Posterior cingulate gyrus (tissue), 11 donors: ENCODE data around the gene FHAD1.
A peak's percentile ranks its signal among the peaks of the same experiment; 100 is the strongest.

Source experiments
- DNase-seq, 10 donors: peaks; one replicate each; pipeline versions ENCODE4 v3.0.0 to v3.0.0-alpha.2; 2020 to 2021; ENCODE audit warnings: mixed read lengths in 3 of 10
- intact Hi-C: fragments of 100-400 bp; cut with DNase I; formaldehyde crosslinking; loops from one replicate; pipeline ENCODE4 v1.15.1; 2023

FHAD1 gene

GRCh38 chr1:15244813-15245212, 2.2 kb upstream of the FHAD1 start:
- DNase-seq = no peak
- intact Hi-C loops = no loop called here

DNA sequence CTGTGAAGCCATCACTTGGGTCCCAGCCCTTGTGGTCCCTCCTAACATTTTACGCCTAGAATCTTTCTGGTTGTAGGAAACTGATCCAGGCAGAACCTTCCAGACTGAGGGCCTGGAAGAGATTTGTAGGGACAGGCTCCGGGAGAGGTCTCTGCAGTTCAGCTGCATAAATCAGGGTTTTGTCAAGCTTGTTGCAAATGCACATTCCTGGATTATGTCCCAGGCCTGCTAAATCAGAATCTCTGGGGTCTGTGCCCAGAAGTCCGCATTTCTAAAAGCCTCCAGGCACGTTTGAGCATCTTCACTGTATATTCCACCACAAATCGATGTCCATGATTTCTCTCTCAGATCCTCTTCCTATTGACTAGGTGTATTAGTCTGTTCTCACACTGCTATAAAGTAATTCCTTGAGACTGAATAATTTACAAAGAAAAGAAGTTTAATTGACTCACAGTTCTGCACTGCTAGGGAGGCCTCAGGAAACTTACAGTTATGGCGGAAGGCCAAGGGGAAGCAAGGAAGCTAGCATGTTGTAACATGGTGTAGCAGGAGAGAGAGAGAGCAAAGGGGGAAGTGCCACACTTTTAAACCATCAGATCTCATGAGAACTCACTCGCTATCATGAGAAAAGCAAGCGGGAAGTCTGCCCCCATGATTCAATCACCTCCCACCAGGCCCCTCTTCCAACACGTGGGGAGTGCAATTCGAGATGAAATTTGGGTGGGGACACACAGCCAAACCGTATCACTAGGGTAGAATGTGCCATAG, 1.2 kb upstream of the FHAD1 start:
- intact Hi-C loops = no loop called here
- DNase-seq = no peak

GRCh38 chr1:15248216-15248615, 1.2 kb downstream of the FHAD1 start:
- DNase-seq = no peak
- intact Hi-C loops = no loop called here

DNA sequence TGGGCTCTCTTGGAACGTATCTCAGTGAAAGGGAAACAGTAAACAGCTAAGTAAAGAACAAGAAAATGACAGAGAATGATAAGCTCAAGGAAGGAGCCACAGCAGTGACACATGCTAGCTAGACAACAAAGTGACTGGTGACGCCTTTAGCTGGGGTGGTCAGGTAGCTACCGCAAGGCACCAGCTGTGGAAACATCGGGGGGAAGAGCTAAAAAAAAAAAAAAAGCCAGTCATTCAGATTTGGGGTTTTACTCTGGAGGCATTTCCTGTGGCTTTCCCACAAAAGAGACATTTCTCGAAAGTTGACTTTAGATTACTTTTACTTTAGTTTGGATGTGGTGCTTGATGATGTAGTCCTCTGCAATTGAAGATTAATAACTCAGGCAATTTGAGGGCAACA, 2.1 kb downstream of the FHAD1 start:
- DNase-seq = no peak
- intact Hi-C loops = no loop called here

DNA sequence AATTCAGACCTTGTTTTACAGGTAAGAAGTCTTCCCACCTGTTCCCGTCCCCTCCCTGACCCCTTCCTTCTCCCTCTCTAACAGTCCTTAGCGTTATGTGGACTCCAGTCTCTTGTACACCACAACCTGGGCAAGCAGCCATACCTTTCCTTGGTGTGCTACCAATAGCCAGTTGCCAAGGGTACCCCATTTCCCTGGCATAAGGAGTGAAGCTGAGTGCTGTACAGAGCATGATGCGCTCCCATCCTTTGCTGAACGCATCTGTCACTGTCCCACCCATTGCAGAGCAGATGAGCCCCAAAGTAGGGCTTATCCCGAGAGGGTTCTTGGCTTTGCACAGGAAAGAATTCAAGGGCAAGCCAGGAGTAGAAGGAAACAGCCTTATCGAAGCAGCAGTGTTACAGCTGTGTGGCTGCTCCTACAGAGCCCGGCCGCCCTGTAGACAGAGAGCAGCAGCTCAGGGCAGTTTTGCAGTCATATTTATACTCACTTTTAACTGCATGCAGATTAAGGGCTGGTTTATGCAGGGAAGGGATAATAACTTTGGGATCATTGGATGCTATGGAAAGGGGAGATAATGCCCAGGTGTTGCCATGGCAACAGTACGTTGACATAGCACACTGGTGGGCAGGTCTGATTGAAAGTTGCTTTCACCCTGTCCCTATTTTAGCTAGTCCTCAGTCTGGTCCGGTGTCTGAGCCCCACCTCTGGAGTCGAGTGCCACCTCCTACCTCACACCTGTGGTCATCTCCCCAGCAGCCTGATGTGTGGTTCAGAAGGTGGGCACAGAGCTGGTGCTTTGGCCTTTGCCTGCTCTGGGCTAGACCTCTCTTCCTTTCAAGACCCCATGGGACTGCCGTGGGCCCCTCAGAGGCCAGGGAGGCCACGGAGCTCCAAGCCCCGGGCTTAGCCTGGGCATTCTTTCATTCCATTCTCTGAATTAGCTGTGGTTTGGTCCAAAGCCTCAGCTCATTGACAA, 5.1 kb downstream of the FHAD1 start:
- intact Hi-C loops = no loop called here
- DNase-seq = no peak

GRCh38 chr1:15254559-15254958, 7.5 kb downstream of the FHAD1 start:
- intact Hi-C loops = no loop called here
- no peak for DNase-seq

GRCh38 chr1:15255582-15256149, 8.6 kb downstream of the FHAD1 start:
- DNase-seq = no peak
- intact Hi-C loops = no loop called here

DNA sequence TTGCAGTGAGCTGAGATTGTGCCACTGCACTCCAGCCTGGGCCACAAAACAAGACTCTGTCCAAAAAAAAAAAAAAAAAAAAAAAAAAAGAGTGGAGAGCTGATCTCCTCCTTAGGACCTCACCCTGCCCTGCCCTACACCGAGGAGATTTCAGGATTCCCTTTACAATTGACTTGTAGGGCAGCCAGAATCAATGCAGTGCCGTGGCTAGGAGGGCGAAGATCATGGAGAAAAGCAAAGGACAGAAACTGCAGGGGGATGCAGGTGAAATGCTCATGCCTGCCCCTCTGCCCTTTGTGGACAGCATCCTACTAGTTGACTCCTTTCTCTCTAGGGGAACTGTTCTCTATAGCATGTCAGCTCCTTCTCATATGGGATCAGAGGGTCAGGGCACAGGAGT, 9.6 kb downstream of the FHAD1 start:
- intact Hi-C loops = no loop called here
- DNase-seq = no peak

- no peak for DNase-seq
- intact Hi-C loops = no loop called here
Measured at GRCh38 chr1:15257309-15257708, 10.3 kb downstream of the FHAD1 start.

DNA sequence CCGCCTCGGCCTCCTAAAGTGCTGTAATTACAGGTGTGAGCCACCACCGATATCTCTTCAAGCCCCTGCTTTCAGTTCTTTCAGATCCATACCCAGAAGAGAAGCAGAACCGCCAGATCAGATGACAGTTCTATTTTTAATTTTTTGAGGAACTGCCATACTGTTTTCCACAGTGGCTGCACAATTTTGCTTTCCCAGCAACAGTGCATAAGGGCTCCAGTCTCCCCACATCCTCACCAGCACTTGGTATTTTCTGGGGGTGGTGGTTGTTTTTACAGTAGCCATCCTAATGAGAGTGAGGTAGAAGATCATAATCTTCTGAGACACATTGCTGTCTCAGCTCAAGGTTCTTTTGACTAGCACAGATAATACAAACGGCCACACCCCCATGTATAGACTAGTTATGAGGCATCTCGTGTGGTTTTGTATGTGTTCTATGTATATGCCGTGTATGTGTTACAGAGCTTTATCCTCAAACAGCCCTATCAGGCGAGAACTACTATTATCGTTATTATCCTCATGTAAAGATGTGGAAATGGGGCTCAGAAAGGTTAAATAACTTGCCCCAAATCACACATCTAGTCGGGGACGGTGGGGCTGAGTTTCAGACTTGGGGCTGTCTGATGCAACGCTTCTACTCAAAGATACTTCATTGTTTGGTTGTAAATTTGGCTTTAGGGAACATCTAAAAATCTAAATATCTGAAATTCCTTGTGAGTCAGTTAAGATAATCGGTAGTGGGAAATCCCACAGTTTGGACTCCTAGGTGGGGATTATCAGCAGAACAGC, 12.0 kb downstream of the FHAD1 start:
- intact Hi-C loops = no loop called here
- no peak for DNase-seq

DNA sequence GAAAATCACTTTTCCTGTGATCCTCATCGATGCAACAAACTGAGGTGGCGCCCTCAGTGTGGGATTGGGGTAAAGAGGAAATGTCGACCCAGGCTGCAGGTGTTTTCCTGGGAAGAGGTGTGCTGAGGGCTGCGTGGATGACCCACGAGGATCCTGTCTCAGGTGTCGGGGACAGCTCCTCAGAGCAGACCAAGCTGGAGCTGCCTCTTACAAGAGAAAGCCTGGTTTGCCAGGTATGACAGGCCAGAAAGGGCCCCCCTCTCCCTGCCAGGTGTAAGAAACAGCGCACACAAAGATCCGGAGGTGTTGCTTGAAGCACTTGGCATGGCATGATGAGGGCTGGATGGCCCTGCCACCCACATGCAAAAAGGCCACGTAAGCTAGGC, 12.6 kb downstream of the FHAD1 start:
- intact Hi-C loops = no loop called here
- DNase-seq = no peak

DNA sequence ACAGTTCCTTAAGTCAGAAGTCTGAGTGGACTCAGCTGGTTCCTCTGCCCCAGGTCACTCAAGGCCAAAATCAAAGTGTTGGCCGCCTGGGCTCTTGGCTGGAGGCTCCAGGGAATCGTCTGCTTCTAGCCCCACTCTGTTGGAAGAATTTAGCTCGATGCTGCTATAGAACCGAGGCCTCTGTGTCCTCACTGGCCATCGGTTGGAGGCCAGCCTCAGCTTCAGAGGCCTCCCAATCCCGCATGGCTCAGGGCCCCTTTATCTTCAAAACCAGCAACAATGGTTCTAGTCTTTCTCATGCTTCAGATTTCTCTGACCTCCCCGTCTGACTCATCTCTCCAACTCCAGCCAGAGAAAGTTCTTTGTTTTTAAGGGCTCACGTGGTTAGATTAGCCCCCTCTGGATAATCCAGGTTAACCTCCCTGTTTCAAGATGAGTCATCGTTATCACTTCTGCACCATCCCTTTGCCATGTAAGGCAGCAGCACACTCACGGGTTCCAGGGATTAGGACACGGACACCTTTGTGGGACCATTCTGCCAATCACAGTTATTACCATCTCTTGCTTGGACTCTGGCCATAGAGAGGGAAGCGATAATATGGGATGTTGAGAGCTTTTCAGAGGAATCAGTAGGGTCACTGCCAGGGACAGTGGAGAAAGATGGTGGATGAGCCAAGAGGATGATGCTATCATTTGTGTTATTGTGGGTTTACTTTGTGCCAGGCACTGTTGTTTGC, 13.6 kb downstream of the FHAD1 start:
- DNase-seq = no peak
- intact Hi-C loops = no loop called here

- intact Hi-C loops = no loop called here
- peak in 3 of 10 donors; percentile 19 to 79 (median 26) for DNase-seq
Measured at GRCh38 chr1:15261155-15262002, 14.4 kb downstream of the FHAD1 start.

GRCh38 chr1:15262003-15262377, 15.0 kb downstream of the FHAD1 start:
- no peak for DNase-seq
- intact Hi-C loops = no loop called here

DNA sequence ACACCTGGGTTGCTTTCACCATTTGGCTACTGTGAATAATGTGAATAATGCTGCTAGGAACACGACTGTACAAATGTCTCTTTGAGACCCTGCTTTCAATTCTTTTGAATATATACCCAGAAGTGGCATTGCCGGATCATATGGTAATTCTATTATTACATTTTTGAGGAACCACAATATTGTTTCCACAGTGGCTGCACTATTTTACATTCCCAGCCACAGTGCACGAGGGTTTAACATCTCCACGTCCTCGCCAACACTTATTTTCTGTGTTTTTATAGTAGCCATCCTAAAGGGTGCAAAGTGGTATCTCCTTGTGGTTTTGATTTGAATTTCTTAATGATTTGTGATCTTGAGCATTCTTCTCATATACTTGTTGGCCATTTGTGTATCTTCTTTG, 15.7 kb downstream of the FHAD1 start:
- intact Hi-C loops = no loop called here
- DNase-seq = no peak

DNA sequence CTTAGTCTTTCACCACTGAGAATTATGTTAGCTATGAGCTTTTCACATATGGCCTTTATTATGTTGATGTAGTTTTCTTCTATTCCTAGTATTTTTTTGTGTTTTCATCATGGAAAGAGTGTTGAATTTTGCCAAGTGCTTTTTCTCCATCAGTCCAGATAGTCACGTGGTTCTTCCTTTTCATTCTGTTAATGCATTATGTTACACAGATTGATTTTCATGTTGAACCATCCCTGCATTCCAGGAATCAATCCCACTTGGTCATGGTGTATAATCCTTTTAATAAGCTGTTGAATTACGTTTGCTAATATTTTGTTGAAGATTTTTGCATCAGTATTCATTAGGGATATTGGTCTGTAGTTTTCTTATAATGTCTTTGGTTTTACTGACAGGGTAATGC, 17.7 kb downstream of the FHAD1 start:
- intact Hi-C loops = no loop called here
- DNase-seq = no peak

- DNase-seq = no peak
- intact Hi-C loops = loop anchor here (10.0 kb wide), 1 partner anchor 146 kb away; no protein-coding TSS in a partner anchor
Measured at GRCh38 chr1:15271196-15271595, 24.2 kb downstream of the FHAD1 start.

- intact Hi-C loops = loop anchor here (1.0 to 10.0 kb wide), 2 partner anchors 120 to 147 kb away; no protein-coding TSS in a partner anchor
- peak in 9 of 10 donors; percentile 26 to 88 (median 53) for DNase-seq
Measured at GRCh38 chr1:15272009-15272781, 25.2 kb downstream of the FHAD1 start.
